NCI-H69 (cell line): ENCODE results near the gene CBL.

Experiments used
- DNase-seq: peaks from one replicate; lab custom pipeline; 2025; lab: John Stamatoyannopoulos, UW

CBL gene

GRCh38 chr11:119267645-119268044 lies 61.5 kb downstream of the CBL start:
- DNase-seq: no peak

- no peak for DNase-seq
Observed at GRCh38 chr11:119273721-119274120, 67.6 kb downstream of the CBL start.

GRCh38 chr11:119277660-119278059 lies 71.5 kb downstream of the CBL start:
- no peak for DNase-seq

GRCh38 chr11:119282495-119282894 lies 76.4 kb downstream of the CBL start:
- DNase-seq: no peak

GRCh38 chr11:119284344-119285157 lies 78.4 kb downstream of the CBL start:
- DNase-seq: peak; percentile 34

- DNase-seq: no peak
Observed at GRCh38 chr11:119285431-119285830, 79.3 kb downstream of the CBL start.

GRCh38 chr11:119288219-119288618 lies 82.1 kb downstream of the CBL start:
- DNase-seq: no peak

GRCh38 chr11:119290894-119291497 lies 84.9 kb downstream of the CBL start:
- no peak for DNase-seq

- DNase-seq: no peak
Observed at GRCh38 chr11:119293461-119293860, 87.3 kb downstream of the CBL start.

- DNase-seq: no peak
Observed at GRCh38 chr11:119295178-119295577, 89.0 kb downstream of the CBL start.

- no peak for DNase-seq
Observed at GRCh38 chr11:119297938-119298337, 91.8 kb downstream of the CBL start.

- no peak for DNase-seq
Observed at GRCh38 chr11:119298726-119299125, 92.6 kb downstream of the CBL start.

GRCh38 chr11:119299416-119299815 lies 93.3 kb downstream of the CBL start:
- no peak for DNase-seq

- DNase-seq: peak; percentile 47
Observed at GRCh38 chr11:119300198-119300964, 94.2 kb downstream of the CBL start.

GRCh38 chr11:119303227-119303718 lies 97.1 kb downstream of the CBL start:
- DNase-seq: no peak

GRCh38 chr11:119305556-119306372 lies 99.6 kb downstream of the CBL start:
- DNase-seq: no peak

GRCh38 chr11:119306373-119306890 lies 100.3 kb downstream of the CBL start:
- no peak for DNase-seq

- DNase-seq: peak; percentile 50
Observed at GRCh38 chr11:119307219-119307618, 101.1 kb downstream of the CBL start.

GRCh38 chr11:119307974-119308373 lies 101.8 kb downstream of the CBL start:
- DNase-seq: no peak

GRCh38 chr11:119309411-119309810 lies 103.3 kb downstream of the CBL start:
- DNase-seq: no peak

- no peak for DNase-seq
Observed at GRCh38 chr11:119309953-119310681, 104.0 kb downstream of the CBL start.
